A673 (cell line): Measurements from ENCODE around the gene BPIFA3.

ENCODE experiments used
- CTCF ChIP-seq: fragments of 300-800, 200-600 bp; sonication (generic); conservative IDR thresholded peaks from 2 replicates; pipeline ENCODE4 v1.5.1; 2017; ENCODE audit warnings: low read depth, mild to moderate bottlenecking, antibody characterized with exemption, low read length, moderate library complexity, mixed read lengths
- EZH2 ChIP-seq: fragments of 200-600 bp; sonication (generic); IDR thresholded peaks from 2 replicates; pipeline ENCODE4 v1.6.1; 2017; ENCODE audit warnings: borderline replicate concordance, low read depth, mild to moderate bottlenecking, mixed read lengths, antibody characterized with exemption, low read length; ENCODE audit not compliant: poor library complexity, severe bottlenecking

- no peak for TF ChIP-seq EZH2
- TF ChIP-seq CTCF, result no peak
Measured at GRCh38 chr20:33261465-33261864, 44.3 kb downstream of the BPIFA3 start.
